Stimulated activated naive CD4-positive, alpha-beta T cell (primary cell): Measurements from ENCODE around the gene OR13H1.
"Not testable (repeated sequence)": the region's sequence is repeated elsewhere in the genome, so short reads cannot be mapped to it uniquely, and the experiment has no call there.

ENCODE experiments used
- DNase-seq, 6 experiments: peaks; one replicate each; lab custom pipeline; 2025; lab: John Stamatoyannopoulos, UW

Gene OR13H1

DNA sequence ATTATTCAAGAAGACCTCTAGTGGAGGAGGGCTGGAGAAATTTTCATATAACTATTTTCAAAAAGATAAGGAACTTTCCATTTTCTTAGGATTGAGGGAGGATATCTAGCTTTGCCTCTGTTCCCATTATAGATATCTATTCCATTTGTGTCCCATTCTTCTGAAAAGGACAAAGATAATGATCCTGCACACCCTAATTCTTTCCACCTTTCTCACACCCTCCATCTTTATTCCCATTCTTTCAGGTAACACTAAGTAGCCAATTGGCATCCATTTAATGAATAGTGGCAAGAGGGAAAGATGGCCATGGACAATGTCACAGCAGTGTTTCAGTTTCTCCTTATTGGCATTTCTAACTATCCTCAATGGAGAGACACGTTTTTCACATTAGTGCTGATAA is at the start of gene OR13H1:
Gene OR13H1 (plus strand): TSS at position 301 of the 400 bp plus-strand sequence. CDS start 0 bp downstream, at position 301.
- DNase-seq, result no peak

GRCh38 chrX:131501556-131501955 is 42.3 kb upstream of the OR13H1 start:
- DNase-seq, result not testable (repeated sequence)

DNA sequence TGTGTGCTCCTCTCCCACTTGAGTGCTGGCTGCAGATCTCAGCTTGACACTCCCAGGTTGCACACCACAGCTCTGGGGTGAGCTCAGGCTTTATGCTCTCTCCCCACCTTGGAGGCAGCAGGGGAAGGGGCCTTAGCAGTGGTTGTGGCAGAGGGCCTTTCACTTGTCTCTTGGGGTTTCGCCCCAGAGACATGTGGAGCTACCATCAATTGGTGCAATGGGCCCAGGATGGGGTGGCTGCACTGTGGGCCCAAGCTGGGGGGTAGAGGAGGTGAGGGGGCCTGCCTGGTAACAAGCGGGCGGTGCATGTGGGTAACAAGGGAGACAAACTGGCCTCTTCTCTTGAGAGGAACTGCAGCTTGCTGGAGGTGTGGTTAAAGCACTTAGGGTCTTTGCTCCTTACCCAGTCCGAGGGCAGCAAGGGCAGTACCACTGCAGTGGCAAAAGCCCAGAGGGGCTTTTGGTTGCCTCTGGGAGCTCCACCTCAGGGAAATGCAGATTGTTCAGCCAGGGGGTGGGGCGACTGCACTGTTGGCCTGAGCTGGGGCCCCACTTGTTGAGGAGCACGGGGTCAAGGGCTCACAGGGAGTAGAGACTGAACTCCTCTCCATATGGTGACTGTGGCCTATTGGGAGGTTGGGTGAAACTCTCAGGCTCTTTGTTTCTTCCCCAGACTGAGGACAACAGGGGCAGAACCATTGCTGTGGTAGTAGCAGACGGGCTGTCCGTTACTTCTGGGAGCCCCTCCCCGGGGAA is 30.5 kb upstream of the OR13H1 start:
- DNase-seq, result no peak

DNA sequence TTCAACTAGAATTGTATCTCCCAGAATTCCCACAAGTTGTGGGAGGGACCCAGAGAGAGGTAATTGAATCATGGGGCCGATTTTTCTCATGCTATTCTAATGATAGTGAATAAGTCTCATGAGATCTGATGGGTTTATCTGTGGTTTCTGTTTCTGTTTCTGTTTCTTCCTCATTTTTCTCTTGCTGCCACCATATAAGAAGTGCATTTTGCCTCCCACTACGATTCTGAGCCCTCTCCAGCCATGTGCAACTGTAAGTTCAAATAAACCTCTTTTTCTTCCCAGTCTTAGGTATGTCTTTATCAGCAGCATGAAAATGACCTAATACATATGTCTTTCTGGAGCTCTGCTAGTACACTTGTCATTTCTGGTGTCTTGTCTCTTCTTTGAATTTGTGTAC is 22.1 kb upstream of the OR13H1 start:
- no peak for DNase-seq

DNA sequence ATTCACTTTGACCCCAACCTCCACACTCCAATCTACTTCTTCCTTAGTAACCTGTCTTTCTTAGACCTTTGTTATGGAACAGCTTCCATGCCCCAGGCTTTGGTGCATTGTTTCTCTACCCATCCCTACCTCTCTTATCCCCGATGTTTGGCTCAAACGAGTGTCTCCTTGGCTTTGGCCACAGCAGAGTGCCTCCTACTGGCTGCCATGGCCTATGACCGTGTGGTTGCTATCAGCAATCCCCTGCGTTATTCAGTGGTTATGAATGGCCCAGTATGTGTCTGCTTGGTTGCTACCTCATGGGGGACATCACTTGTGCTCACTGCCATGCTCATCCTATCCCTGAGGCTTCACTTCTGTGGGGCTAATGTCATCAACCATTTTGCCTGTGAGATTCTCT is 344 bp downstream of the OR13H1 start:
- no peak for DNase-seq

GRCh38 chrX:131549011-131549410 is 5.1 kb downstream of the OR13H1 start:
- no peak for DNase-seq

- DNase-seq, result not testable (repeated sequence)
These were observed 8.6 kb downstream of the OR13H1 start for GRCh38 chrX:131552453-131552852.

GRCh38 chrX:131558562-131558961 is 14.7 kb downstream of the OR13H1 start:
- no peak for DNase-seq

DNA sequence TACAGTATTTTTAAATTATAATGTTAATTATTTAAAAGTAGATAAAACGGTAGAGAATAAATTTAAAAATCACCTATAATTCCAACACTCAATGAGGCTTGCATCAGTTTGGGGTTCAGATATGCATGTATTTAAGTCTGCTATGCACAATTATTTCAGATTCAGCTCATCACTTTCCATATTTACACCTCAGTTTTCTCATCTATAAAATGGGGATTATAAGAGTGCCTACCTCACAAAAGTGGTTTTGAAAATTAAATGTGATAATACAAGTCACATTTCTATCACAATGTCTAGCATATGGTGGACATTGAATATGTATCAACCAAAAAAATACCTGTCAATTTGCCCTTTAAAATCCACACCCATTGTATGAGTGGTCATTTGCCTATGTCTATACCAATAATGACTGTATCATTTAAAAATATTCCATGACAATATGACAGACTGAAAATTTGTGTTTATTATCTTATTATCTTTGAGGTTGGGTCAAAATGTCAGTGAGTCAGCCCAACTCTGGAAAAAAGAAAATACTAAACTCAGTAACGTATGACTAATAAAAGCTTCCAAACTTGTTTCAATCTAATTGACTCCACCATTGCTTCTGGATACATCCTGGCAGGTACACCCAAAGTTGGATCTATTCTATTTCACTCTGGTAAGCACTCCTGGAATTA is 20.8 kb downstream of the OR13H1 start:
- no peak for DNase-seq

GRCh38 chrX:131565909-131566308 is 22.0 kb downstream of the OR13H1 start:
- no peak for DNase-seq

DNA sequence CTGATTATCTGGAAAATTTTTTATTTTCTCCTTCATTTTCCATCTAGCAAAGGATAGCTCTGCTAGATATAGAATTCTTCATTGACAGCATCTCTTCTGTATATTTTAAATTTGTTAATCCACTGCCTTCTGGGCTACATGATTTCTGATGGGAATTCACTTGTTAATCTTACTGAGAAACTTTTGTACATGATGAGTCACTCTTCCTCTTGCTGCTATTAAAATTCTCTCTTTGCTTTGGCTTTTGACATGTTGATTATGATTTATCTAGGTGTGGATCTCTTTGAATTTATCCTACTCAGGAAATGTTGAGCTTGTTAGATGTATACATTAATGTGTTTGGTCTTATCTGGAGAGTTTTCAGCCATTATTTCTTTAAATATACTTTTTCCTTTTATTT is 27.5 kb downstream of the OR13H1 start:
- DNase-seq, result no peak

DNA sequence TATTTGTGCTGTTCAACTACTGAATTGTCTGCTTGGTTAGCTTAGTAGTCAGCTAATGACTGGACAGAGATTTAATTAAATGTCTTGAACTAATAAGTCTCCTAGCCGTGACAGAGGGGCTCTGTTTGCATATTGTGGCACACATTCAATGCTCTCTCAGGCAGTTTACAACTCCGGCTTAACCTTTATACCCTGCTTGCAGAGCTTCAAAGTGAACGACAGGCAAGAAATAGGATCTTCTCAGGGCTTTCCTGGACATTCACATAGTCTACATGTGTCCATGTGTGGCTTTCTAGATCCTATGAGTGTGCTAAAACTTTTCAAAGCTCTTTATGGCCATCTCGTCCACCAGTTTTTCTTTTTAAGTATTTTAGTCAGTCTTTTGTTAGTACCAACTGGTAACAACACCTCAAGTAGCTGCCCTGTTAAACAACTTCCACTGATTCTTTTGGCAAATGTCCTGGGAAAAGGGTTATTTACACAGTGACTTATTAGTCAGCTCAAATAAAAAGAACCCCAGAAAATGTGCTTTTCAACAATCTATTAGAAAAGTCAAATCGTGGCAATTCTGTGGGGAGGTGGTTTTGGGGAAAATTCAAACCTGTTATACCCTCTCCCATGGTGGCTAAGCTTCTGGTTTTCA is 28.6 kb downstream of the OR13H1 start:
- no peak for DNase-seq

DNA sequence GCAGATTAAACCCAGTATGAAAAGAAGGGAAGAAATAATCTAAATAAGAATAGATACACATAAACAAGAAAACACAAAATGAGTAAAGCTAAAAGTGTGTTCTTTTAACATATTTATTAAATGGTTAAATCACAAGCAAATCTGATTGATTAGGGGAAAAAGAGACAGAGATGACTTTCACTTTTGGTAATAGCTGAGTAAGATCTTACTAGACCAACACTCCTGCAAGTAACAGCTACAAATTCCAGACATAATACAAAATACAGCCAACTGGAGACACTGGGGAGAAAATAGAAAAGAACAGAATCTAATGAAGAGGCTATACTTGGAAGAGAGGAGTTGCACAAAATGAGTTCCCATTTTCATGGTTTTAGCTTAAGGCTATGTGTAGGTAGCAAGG is 33.5 kb downstream of the OR13H1 start:
- no peak for DNase-seq

DNA sequence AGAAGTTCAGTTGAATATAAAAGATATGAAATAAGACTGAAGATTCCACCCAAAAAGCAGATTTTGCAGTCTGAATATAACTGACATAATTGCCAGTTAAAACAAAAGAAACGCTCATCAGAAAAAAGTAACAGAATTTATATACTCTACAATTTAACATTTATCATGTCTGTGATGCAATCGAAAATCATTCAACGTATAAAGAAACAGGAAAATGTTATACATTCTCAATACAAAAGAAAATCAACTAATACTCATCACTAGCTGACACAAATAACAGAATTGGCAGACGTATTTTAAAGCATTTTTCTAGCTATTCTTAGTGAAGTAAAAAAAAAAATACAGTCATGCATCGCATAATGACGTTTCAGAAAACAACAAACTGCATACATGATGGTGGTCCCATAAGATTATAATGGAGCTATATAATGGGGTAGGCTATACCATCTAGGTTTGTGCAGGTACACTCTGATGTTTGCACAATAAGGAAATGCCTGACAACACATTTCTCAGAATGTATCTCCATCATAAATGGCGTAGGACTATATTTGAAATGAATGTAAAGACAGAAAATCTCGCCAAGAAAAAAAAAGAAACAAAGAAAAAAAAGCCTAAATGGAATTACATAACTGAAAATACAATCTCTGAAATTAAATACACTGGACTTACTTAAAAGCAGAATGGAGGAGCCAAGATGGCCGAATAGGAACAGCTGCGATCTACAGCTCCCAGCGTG is 34.3 kb downstream of the OR13H1 start:
- DNase-seq, result no peak

- not testable (repeated sequence) for DNase-seq
These were observed 35.0 kb downstream of the OR13H1 start for GRCh38 chrX:131578735-131579367.

GRCh38 chrX:131588995-131589394 is 45.1 kb downstream of the OR13H1 start:
- DNase-seq, result no peak
